Loucy (cell line): ENCODE measurements around the gene KRT35.

ENCODE experiments used
- CTCF ChIP-seq: fragments of 200-600 bp; sonication (generic); conservative IDR thresholded peaks from 2 replicates; pipeline ENCODE4 v1.5.1; 2014; ENCODE audit warnings: mild to moderate bottlenecking, antibody characterized with exemption, low read length
- EZH2phosphoT487 ChIP-seq: fragments of 200-600 bp; IDR thresholded peaks from 2 replicates; pipeline ENCODE4 v1.6.1; 2018; ENCODE audit warnings: antibody characterized with exemption, mild to moderate bottlenecking, moderate library complexity, borderline replicate concordance

- TF ChIP-seq CTCF (no peak), EZH2phosphoT487 (no peak)
Observed at GRCh38 chr17:41463746-41464145, 17.2 kb downstream of the KRT35 start.
